B cell (primary cell): ENCODE results near the gene CALR. TPM values are rescaled to one million over a fixed set of nuclear protein-coding genes. Genes with fewer than 3 reads are reported as not detected.

Source experiments
- ATAC-seq: fragments of 200-7000 bp; cut with Tn5 transposase; one replicate; pipeline ENCODE4 v1.10.0; 2021; ENCODE audit warnings: low read depth, mild to moderate bottlenecking, moderate number of reproducible peaks, moderate library complexity
- CTCF ChIA-PET: fragments of 350-600 bp; sonication (Branson Sonifier 250); formaldehyde crosslinking; loops from one replicate; lab custom pipeline; 2021; ENCODE audit warnings: antibody characterized with exemption, inconsistent platforms; lab: Charles Lee
- POLR2A ChIA-PET: fragments of 350-600 bp; sonication (Branson Sonifier 250); formaldehyde crosslinking; loops from one replicate; lab custom pipeline; 2021; ENCODE audit warnings: antibody characterized with exemption; lab: Charles Lee
- DNase-seq: peaks from one replicate; pipeline ENCODE4 v3.0.0; 2013
- H2AFZ ChIP-seq: 2 replicates; pipeline ENCODE4 v1.6.1; 2012; ENCODE audit warnings: mild to moderate bottlenecking, low read depth, low read length; ENCODE audit not compliant: insufficient read depth, poor library complexity, severe bottlenecking
- H3K27ac ChIP-seq, 2 donors: 1 replicate in 1 of 2; 2 replicates in 1 of 2; pipeline ENCODE4 v1.5.1; 2012 to 2013; ENCODE audit warnings: low read length in 2 of 2, mild to moderate bottlenecking in 2 of 2, moderate library complexity in 1 of 2
- H3K27me3 ChIP-seq, 4 experiments: fragments of 200-600 bp in 1 of 4; sonication (generic) in 1 of 4; replicated peaks in 1 of 4; 1 replicate in 2 of 4; 2 replicates in 2 of 4; pipeline versions ENCODE4 v1.6.1 to v1.7.0; 2013 to 2016; ENCODE audit warnings: low read length in 3 of 4, mild to moderate bottlenecking in 2 of 4, mixed read lengths in 1 of 4, moderate library complexity in 1 of 4; ENCODE audit not compliant: insufficient read depth in 4 of 4, control insufficient read depth in 3 of 4; ENCODE audit errors: control extremely low read depth in 1 of 4
- H3K36me3 ChIP-seq, 2 experiments: replicated peaks in 1 of 2; 1 replicate in 1 of 2; 2 replicates in 1 of 2; pipeline versions ENCODE4 v1.6.1 to v1.7.1; 2013; ENCODE audit warnings: low read length in 1 of 2; ENCODE audit not compliant: insufficient read depth in 2 of 2, control insufficient read depth in 1 of 2; ENCODE audit errors: control extremely low read depth in 1 of 2, extremely low read depth in 1 of 2
- H3K4me1 ChIP-seq, 2 donors: fragments of 200-600 bp in 1 of 2; sonication (generic) in 1 of 2; 1 replicate in 1 of 2; 2 replicates in 1 of 2; pipeline versions ENCODE4 v1.5.1 to v1.6.1; 2013 to 2017; ENCODE audit warnings: low read length in 2 of 2; ENCODE audit not compliant: control insufficient read depth in 2 of 2, insufficient read depth in 2 of 2
- H3K4me2 ChIP-seq: replicated peaks from 2 replicates; pipeline ENCODE3; 2012; ENCODE audit warnings: mild to moderate bottlenecking, low read depth, low read length; ENCODE audit not compliant: poor library complexity, severe bottlenecking
- H3K4me3 ChIP-seq, 5 experiments: fragments of 200-600 bp in 1 of 5; sonication (generic) in 1 of 5; 1 replicate in 3 of 5; 2 replicates in 2 of 5; pipeline versions ENCODE4 v1.5.1 to v1.7.0; 2011 to 2016; ENCODE audit warnings: low read length in 4 of 5, mild to moderate bottlenecking in 4 of 5, low read depth in 2 of 5, control low read depth in 1 of 5, moderate library complexity in 1 of 5; ENCODE audit not compliant: insufficient read depth in 1 of 5; ENCODE audit errors: control extremely low read depth in 1 of 5, extremely low read depth in 1 of 5
- H3K79me2 ChIP-seq: fragments of 200-600 bp; sonication (generic); one replicate; pipeline ENCODE4 v1.6.0; 2016; ENCODE audit warnings: low read length; ENCODE audit not compliant: control insufficient read depth, insufficient read depth
- H3K9ac ChIP-seq: fragments of 200-600 bp; sonication (generic); 2 replicates; pipeline ENCODE4 v1.6.1; 2017; ENCODE audit warnings: mild to moderate bottlenecking, low read length, moderate library complexity
- H3K9me3 ChIP-seq, 3 donors: one replicate each; pipeline versions ENCODE4 v1.6.1 to v1.7.1; 2013; ENCODE audit warnings: low read length in 2 of 3; ENCODE audit not compliant: control insufficient read depth in 2 of 3, insufficient read depth in 1 of 3; ENCODE audit errors: control extremely low read depth in 1 of 3
- H4K20me1 ChIP-seq: 2 replicates; pipeline ENCODE4 v1.6.0; 2012; ENCODE audit warnings: mild to moderate bottlenecking, low read length; ENCODE audit not compliant: insufficient read depth, control insufficient read depth, poor library complexity, severe bottlenecking
- H3K27ac Mint-ChIP-seq: one replicate; pipeline ENCODE4 v1.8.0; 2021; ENCODE audit warnings: mixed read lengths
- H3K27me3 Mint-ChIP-seq: one replicate; pipeline ENCODE4 v1.8.0; 2021; ENCODE audit warnings: mixed read lengths
- H3K4me1 Mint-ChIP-seq: one replicate; pipeline ENCODE4 v1.8.0; 2021; ENCODE audit warnings: mixed read lengths
- H3K4me3 Mint-ChIP-seq: one replicate; pipeline ENCODE4 v1.8.0; 2021; ENCODE audit warnings: mixed read lengths
- H3K9me3 Mint-ChIP-seq: one replicate; pipeline ENCODE4 v1.8.0; 2022; ENCODE audit warnings: mixed read lengths; ENCODE audit not compliant: insufficient read depth
- EZH2 ChIP-seq: IDR thresholded peaks from 2 replicates; pipeline ENCODE4 v1.6.1; 2012; ENCODE audit warnings: borderline replicate concordance, low read depth, mild to moderate bottlenecking, moderate library complexity, low read length; ENCODE audit not compliant: insufficient read depth, poor library complexity, severe bottlenecking
- WGBS: methylation state at CpG from one replicate; pipeline ENCODE4 v1.1.5; 2013; ENCODE audit warnings: missing lambda C conversion rate; ENCODE audit not compliant: insufficient coverage; 5-methylcytosine and 5-hydroxymethylcytosine counted together
- intact Hi-C: fragments of 100-400 bp; cut with micrococcal nuclease; formaldehyde crosslinking; loops from one replicate; pipeline ENCODE4 v1.10.0; 2022
- polyA plus RNA-seq: library from polyadenylated mRNA; depleted of rRNA; stranded (reverse); fragments of >200 nt; gene quantifications from 2 replicates; pipeline ENCODE4 v1.2.3, GENCODE V29; 2012
- total RNA-seq, 2 donors: library from RNA; stranded (reverse); fragments of 120-200 nt in 1 of 2; gene quantifications; 1 replicate in 1 of 2; 2 replicates in 1 of 2; pipeline versions ENCODE4 v1.2.3 to v1.2.4, GENCODE V29; 2013 to 2022
- TF ChIP-seq, protein P1 (sequence below): fragments of 200-600 bp; IDR thresholded peaks from one replicate; pipeline ENCODE4 v1.8.0; 2022; ENCODE audit warnings: antibody characterized with exemption, mild to moderate bottlenecking

The CALR gene
- total and polyA plus RNA-seq, 2 donors (not counting 1 experiment from before 2014, with no cell fraction given) = 214 to 385 TPM

DNA sequence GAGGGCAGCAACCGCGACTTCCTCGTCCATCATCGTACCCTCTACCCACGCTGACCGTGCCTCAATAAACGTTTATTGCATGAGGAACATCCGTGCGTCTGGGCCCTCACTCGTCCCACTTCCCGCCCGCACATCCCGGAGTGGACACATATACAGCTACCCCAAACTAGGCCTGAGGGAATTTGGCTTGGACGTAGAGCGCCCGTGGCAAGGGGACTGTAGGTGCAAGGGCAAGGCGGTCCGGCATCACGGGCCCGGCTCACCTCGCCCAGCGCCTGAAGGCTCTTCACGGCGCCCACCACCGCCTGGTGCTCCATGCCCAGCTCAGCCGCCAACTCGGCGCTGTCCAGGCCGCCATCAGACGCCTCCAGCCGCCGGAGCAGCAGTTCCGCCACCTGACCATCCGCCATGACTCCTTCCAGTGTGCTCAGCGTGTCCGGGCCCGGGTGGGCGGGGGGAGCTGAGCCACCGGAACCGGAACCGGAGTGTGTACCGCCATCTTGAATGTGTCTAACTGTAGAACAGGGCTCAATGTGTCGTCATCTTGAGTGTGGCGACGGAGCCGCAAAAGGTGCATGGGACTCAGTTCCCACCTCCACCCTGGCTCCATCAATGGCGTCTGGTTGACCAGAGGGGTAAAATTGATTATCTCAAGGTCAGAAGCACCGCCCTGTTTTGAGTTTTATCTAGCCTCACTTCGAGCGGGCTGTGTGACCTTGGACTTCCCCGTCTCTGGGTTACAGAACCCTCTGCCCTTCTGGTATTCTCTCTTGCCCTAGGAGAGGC lies 4.9 kb upstream of the CALR start, which contains the start of gene FARSA:
TSS of gene FARSA (minus strand) at position 425 of the 786 bp plus-strand sequence. CDS start at position 410, 15 bp downstream.
- CTCF ChIA-PET = interaction anchor here (0.6 to 2.9 kb wide), 9 partner anchors 13 to 167 kb away, joined by 3 to 9 read pairs (median 4); no protein-coding TSS in a partner anchor
- TF ChIP-seq EZH2 = no peak
- TF ChIP-seq, protein P1, sequence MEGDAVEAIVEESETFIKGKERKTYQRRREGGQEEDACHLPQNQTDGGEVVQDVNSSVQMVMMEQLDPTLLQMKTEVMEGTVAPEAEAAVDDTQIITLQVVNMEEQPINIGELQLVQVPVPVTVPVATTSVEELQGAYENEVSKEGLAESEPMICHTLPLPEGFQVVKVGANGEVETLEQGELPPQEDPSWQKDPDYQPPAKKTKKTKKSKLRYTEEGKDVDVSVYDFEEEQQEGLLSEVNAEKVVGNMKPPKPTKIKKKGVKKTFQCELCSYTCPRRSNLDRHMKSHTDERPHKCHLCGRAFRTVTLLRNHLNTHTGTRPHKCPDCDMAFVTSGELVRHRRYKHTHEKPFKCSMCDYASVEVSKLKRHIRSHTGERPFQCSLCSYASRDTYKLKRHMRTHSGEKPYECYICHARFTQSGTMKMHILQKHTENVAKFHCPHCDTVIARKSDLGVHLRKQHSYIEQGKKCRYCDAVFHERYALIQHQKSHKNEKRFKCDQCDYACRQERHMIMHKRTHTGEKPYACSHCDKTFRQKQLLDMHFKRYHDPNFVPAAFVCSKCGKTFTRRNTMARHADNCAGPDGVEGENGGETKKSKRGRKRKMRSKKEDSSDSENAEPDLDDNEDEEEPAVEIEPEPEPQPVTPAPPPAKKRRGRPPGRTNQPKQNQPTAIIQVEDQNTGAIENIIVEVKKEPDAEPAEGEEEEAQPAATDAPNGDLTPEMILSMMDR = no peak

DNA sequence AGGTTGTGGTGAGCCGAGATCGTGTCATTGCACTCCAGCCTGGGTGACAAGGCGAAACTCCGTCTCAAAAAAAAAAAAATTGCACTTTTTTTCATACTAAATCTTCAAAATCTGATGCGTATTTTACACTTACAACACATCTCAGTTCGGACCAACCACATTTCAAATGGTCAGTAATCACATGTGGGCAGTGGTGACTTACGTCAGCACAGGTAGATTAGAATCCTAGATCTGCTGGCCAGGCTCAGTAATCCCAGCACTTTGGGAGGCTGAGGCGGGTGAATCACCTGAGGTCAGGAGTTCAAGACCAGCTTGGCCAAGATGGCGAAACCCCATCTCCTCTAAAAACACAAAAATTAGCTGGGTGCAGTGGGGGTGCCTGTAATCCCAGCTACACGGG lies 3.3 kb upstream of the CALR start:
- ChIA-PET POLR2A (no interaction called here), CTCF (interaction anchor here (0.7 kb wide), 1 partner anchor 98 kb away, joined by 4 read pairs; no protein-coding TSS in a partner anchor)
- no peak overlapping the region for H3K27ac Mint-ChIP-seq
- H3K27me3 Mint-ChIP-seq = no peaks in the 10 kb centered on the region
- H2AFZ ChIP-seq = no peak overlapping the region
- ATAC-seq = no peak
- H3K9me3 Mint-ChIP-seq = no peaks in the 10 kb centered on the region
- intact Hi-C loops = no loop called here
- no peaks in the 10 kb centered on the region for H3K9me3 ChIP-seq
- H3K4me3 Mint-ChIP-seq = peak overlapping the region; percentile 45
- no peaks in the 10 kb centered on the region for H3K27me3 ChIP-seq
- H3K79me2 ChIP-seq = peaks cover 59% of the 10 kb centered on the region
- no peak overlapping the region for H3K4me3 ChIP-seq
- H3K9ac ChIP-seq = no peak overlapping the region
- H3K27ac ChIP-seq = no peak overlapping the region
- TF ChIP-seq, protein P1 = no peak
- TF ChIP-seq EZH2 = no peak
- DNase-seq = no peak
- H3K4me1 ChIP-seq = peaks cover 36 to 54% of the 10 kb centered on the region in 2 donors
- H3K4me1 Mint-ChIP-seq = peaks cover 53% of the 10 kb centered on the region
- 97% methylated on average over 6 of the region's 10 CpGs for WGBS
- peaks cover 3 to 14% of the 10 kb centered on the region in 2 experiments for H3K36me3 ChIP-seq
- no peak overlapping the region for H3K4me2 ChIP-seq
- peaks cover 33% of the 10 kb centered on the region for H4K20me1 ChIP-seq

More for the DNA sequence above, 4.9 kb upstream of the CALR start, which contains the start of gene FARSA:
- Mint-ChIP-seq H3K4me3 (peak within 1 kb of the TSS; percentile 90), H3K27me3 (no peaks in the 10 kb centered on the region), H3K27ac (peak within 1 kb of the TSS; percentile 83), H3K9me3 (no peaks in the 10 kb centered on the region), H3K4me1 (peaks cover 42% of the 10 kb centered on the region)
- Histone ChIP-seq H3K9ac (peak within 1 kb of the TSS; percentile 88), H2AFZ (peak within 1 kb of the TSS; percentile 84), H3K27ac (peak within 1 kb of the TSS; percentile 53 to 73), H4K20me1 (peaks cover 23% of the 10 kb centered on the region), H3K79me2 (peaks cover 55% of the 10 kb centered on the region), H3K36me3 (peaks cover 5 to 22% of the 10 kb centered on the region in 2 experiments), H3K9me3 (no peaks in the 10 kb centered on the region), H3K4me1 (peaks cover 29 to 42% of the 10 kb centered on the region in 2 donors), H3K4me3 (peak within 1 kb of the TSS; percentile 73 to 94 (median 88)), H3K27me3 (no peaks in the 10 kb centered on the region), H3K4me2 (peak within 1 kb of the TSS; percentile 86)
- ATAC-seq (peak; percentile 56), DNase-seq (peak; percentile 93)
- POLR2A ChIA-PET = interaction anchor here (0.6 to 1.5 kb wide), 6 partner anchors 9 to 139 kb away, joined by 3 to 7 read pairs (median 4); partner anchors contain the start of gene SYCE2
- intact Hi-C loops = loop anchor here (1.0 kb wide), 2 partner anchors 12 to 42 kb away; partner anchors contain the start of genes GCDH and RAD23A
- under 1% methylated on average over 51 of the region's 51 CpGs for WGBS
